Gastroesophageal sphincter (tissue), 3 donors: ENCODE measurements around the gene FAM234A.

Experiments
- CTCF ChIP-seq, 4 experiments: fragments of 200-600 bp in 2 of 4; fragments of 450-650 bp in 2 of 4; sonication (generic) in 1 of 4; IDR thresholded peaks; one replicate each; pipeline ENCODE4 v1.5.1; 2017 to 2019; ENCODE audit warnings: antibody characterized with exemption in 4 of 4, mild to moderate bottlenecking in 2 of 4, moderate library complexity in 2 of 4
- POLR2A ChIP-seq, 2 donors: fragments of 450-650 bp; IDR thresholded peaks; one replicate each; pipeline ENCODE4 v1.6.1; 2017; ENCODE audit warnings: antibody characterized with exemption in 2 of 2, mild to moderate bottlenecking in 2 of 2, moderate library complexity in 1 of 2

GRCh38 chr16:191831-192230, 42.8 kb upstream of the FAM234A start:
- TF ChIP-seq CTCF (IDR thresholded peaks at IDR 0.05) (no peak), POLR2A (IDR thresholded peaks at IDR 0.05) (no peak)
